Gastroesophageal sphincter (tissue), 3 donors: ENCODE measurements around the gene PGPEP1.

Source experiments
- CTCF ChIP-seq, 4 experiments: fragments of 200-600 bp in 2 of 4; fragments of 450-650 bp in 2 of 4; sonication (generic) in 1 of 4; IDR thresholded peaks; one replicate each; pipeline ENCODE4 v1.5.1; 2017 to 2019; ENCODE audit warnings: antibody characterized with exemption in 4 of 4, mild to moderate bottlenecking in 2 of 4, moderate library complexity in 2 of 4
- POLR2A ChIP-seq, 2 donors: fragments of 450-650 bp; IDR thresholded peaks; one replicate each; pipeline ENCODE4 v1.6.1; 2017; ENCODE audit warnings: antibody characterized with exemption in 2 of 2, mild to moderate bottlenecking in 2 of 2, moderate library complexity in 1 of 2
- POLR2AphosphoS5 ChIP-seq: sonication (generic); formaldehyde crosslinking; IDR thresholded peaks from one replicate; pipeline ENCODE4 v1.6.1; 2017; ENCODE audit warnings: antibody characterized with exemption

DNA sequence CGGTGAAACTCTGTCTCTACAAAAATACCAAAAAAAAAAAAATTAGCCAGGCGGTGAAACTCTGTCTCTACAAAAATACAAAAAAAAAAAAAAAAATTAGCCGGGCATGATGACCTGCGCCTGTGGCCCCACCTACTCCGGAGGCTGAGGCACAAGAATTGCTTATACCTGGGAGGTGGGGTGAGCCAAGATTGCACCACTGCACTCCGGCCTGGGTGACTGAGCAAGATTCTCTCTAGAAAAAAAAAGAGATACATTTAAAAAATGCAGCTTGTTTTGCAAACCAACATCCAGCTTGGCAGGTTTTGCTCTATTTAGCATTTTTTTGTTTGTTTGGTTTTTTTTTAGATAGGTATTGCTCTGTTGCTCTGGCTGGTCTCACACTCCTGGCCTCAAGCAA is 6.7 kb upstream of the PGPEP1 start:
- TF ChIP-seq CTCF (IDR thresholded peaks at IDR 0.05) (no peak), POLR2A (IDR thresholded peaks at IDR 0.05) (no peak), POLR2AphosphoS5 (no peak)
